Adrenal gland (tissue), 5 donors: ENCODE results near the gene HDDC3.

Experiments used
- CTCF ChIP-seq, 6 experiments: fragments of 450-650 bp in 4 of 6; fragments of 200-600 bp in 2 of 6; sonication (generic) in 1 of 6; IDR thresholded peaks; 1 replicate in 5 of 6; 2 replicates in 1 of 6; pipeline versions ENCODE4 v1.5.1 to v1.8.0; 2016 to 2021; ENCODE audit warnings: antibody characterized with exemption in 6 of 6, mild to moderate bottlenecking in 2 of 6, moderate library complexity in 1 of 6
- POLR2A ChIP-seq, 2 donors: fragments of 450-650 bp; IDR thresholded peaks; one replicate each; pipeline ENCODE4 v1.6.1; 2017; ENCODE audit warnings: antibody characterized with exemption in 2 of 2, mild to moderate bottlenecking in 2 of 2, moderate library complexity in 1 of 2
- donor health status: DM: no; HTN: no; CAD: no.

- TF ChIP-seq POLR2A (IDR thresholded peaks at IDR 0.05) (no peak), CTCF (IDR thresholded peaks at IDR 0.05) (no peak)
Observed at GRCh38 chr15:90941038-90941437, 8.7 kb upstream of the HDDC3 start.
